ENCODE data around the gene UPB1.

The UPB1 gene

DNA sequence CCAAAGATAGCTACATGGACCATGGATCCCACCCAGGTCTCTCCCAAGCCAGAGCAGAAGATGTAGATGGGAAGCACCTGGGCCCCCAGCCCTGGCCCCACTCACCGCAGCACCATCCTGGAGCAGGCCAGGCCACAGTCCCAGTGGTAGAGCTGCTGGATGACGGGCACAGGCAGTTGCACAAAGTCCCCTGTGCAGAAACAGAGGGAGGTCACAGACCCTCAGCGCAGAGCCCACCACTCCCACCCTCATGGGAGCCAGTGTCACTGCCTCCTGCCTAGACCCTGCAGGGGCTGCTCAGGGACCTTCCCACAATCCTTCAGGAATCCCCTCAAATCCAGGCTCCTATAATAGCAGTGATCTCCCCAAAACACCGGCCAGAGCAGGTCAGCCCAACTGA lies 53.7 kb downstream of the UPB1 start:
- TF ChIP-seq RAD21 (IDR thresholded peaks at IDR 0.05; ENCODE audit: low read depth), result no peak
- TF ChIP-seq, protein P1, sequence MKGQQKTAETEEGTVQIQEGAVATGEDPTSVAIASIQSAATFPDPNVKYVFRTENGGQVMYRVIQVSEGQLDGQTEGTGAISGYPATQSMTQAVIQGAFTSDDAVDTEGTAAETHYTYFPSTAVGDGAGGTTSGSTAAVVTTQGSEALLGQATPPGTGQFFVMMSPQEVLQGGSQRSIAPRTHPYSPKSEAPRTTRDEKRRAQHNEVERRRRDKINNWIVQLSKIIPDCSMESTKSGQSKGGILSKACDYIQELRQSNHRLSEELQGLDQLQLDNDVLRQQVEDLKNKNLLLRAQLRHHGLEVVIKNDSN (IDR thresholded peaks at IDR 0.05), result no peak
- TF ChIP-seq TEAD4 (IDR thresholded peaks at IDR 0.05), result no peak
- no peak for TF ChIP-seq YY1 (IDR thresholded peaks at IDR 0.05; ENCODE audit: low read depth)
- no peak for TF ChIP-seq NFIC (IDR thresholded peaks at IDR 0.05)
- TF ChIP-seq EP300 (IDR thresholded peaks at IDR 0.05; ENCODE audit: borderline replicate concordance), result no peak
- TF ChIP-seq, protein P2, sequence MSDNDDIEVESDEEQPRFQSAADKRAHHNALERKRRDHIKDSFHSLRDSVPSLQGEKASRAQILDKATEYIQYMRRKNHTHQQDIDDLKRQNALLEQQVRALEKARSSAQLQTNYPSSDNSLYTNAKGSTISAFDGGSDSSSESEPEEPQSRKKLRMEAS (IDR thresholded peaks at IDR 0.05), result no peak
- no peak for TF ChIP-seq CREB1 (IDR thresholded peaks at IDR 0.05; ENCODE audit: low read depth)
- TF ChIP-seq CEBPB (IDR thresholded peaks at IDR 0.05), result no peak
- TF ChIP-seq REST (IDR thresholded peaks at IDR 0.05; ENCODE audit: low read depth), result no peak
- no peak for TF ChIP-seq TCF12 (IDR thresholded peaks at IDR 0.05; ENCODE audit: low read depth)
- TF ChIP-seq EGR1 (IDR thresholded peaks at IDR 0.05), result no peak
- no peak for TF ChIP-seq ZBTB7A (IDR thresholded peaks at IDR 0.05; ENCODE audit: low read depth)

DNA sequence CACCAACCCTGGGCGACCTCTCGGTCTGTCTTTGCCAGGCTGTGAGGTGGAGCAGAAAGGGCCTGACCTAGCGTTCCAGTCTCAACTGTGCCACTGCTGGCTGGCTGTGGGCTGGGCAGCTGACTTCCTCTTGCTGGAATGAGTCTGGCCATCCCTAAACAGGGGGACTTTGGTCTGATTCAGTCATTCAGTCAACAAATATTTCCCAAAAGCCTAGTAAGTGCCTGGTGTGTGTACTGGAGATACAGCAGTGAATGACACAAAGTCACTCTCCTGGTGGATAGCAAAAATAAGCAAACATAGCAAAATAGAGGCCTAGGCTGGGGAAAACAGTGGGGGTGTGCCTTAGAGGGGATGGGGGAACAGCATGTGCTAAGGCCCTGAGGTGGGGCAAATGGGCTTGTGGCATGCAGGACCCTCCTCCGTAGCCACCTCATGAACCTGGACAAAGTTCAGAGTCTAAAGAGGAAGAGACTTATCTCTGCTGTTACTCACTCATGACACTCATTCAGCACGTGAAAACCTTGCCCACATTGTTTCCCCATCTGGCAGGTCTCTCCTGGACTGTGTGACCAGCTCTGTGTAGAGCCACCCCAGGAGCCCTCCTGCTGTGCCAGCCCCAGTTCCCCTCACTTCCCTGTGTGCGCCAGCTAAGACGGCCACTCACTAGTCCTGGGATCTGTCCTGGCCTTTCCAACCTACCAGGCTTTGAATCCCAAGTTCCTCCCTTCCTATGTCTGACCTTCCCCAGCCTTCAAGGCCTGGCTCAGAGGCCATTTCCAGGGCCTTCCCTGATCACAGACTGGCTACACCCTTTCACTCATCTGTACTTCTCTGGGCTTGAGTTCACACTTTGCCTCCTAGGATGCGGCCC lies 55.1 kb downstream of the UPB1 start:
- TF ChIP-seq, protein P1 (IDR thresholded peaks at IDR 0.05), result no peak
- TF ChIP-seq TAF1 (IDR thresholded peaks at IDR 0.05; ENCODE audit: low read depth) (no peak), YY1 (IDR thresholded peaks at IDR 0.05; ENCODE audit: low read depth) (no peak), CREB1 (IDR thresholded peaks at IDR 0.05; ENCODE audit: low read depth) (no peak), EGR1 (IDR thresholded peaks at IDR 0.05) (no peak), FOXM1 (IDR thresholded peaks at IDR 0.05; ENCODE audit: borderline replicate concordance, low read depth) (no peak), TCF12 (IDR thresholded peaks at IDR 0.05; ENCODE audit: low read depth) (no peak), REST (IDR thresholded peaks at IDR 0.05; ENCODE audit: low read depth) (no peak), ZBTB7A (IDR thresholded peaks at IDR 0.05; ENCODE audit: low read depth) (no peak), RAD21 (IDR thresholded peaks at IDR 0.05; ENCODE audit: low read depth) (no peak), TEAD4 (IDR thresholded peaks at IDR 0.05) (no peak), NFIC (IDR thresholded peaks at IDR 0.05) (no peak), CEBPB (IDR thresholded peaks at IDR 0.05) (no peak)

DNA sequence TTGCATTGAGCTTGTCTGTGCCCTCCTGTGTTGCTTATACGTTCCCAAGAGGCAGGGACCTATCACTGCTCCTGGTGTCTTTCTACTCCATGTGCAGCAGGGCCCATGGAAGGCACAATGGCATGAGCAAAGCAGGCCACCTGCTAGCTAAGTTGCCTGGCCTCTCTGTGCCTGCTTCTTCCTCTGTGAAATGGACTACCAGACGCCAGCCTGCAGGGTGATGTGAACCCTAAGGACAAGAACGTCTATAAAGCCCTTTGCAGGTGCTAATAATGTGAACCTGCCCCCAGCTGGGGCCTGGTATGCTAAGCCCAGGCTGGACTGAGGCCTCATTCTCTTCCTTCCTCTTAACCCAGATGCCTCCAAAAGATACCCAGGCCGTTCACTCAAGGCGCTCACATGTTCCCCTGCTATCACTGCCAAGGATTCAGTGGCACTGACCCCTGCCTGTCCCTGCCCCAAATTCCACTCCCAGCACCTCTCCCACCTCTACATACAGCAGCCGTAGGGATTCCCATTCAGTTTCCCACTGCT lies 55.8 kb downstream of the UPB1 start:
- TF ChIP-seq, protein P1 (IDR thresholded peaks at IDR 0.05), result no peak
- no peak for TF ChIP-seq EP300 (IDR thresholded peaks at IDR 0.05; ENCODE audit: borderline replicate concordance)
- no peak for TF ChIP-seq REST (IDR thresholded peaks at IDR 0.05; ENCODE audit: low read depth)
- TF ChIP-seq, protein P2 (IDR thresholded peaks at IDR 0.05), result no peak
- TF ChIP-seq ZBTB7A (IDR thresholded peaks at IDR 0.05; ENCODE audit: low read depth), result no peak
- no peak for TF ChIP-seq RAD21 (IDR thresholded peaks at IDR 0.05; ENCODE audit: low read depth)

Data from Ishikawa (cell line).